ENCODE measurements around the gene ATAD1.
A peak's percentile ranks its signal among the peaks of the same experiment; 100 is the strongest.

ATAD1 gene

DNA sequence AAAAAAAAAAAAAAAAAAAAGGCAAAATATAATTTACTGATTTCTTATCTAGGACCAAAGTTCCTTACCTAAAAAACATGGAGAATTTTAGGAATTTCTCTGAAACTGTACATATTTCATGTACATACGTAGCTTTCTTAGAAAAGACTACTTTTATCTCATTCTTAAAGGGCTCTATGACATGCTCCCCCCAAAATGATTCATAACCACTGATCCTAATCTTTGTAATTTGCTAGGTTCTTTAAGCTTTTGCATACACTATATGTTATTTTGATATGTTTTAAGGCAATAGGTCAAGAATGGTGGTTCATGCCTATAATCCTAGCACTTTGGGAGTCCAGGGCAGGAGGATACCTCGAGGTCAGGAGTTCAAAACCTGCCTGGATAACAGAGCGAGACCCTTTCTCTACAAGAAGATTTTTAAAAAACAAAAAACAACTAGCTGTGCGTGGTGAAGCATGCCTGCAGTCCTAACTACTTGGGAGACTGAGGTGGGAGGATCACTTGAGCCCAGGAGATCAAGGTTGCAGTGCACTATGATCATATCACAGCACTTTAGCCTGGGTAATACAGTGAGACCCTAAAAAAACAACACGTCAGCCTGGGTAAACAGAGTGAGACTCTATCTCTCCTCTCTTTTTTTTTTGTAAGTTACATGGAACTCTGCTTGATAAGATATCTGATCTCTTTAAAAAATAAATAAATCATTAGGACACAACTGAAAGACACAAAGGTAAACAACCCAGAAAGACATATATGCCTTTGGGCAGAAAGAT, 54.8 kb downstream of the ATAD1 start:
- H3K36me3 ChIP-seq (ENCODE audit: control insufficient read depth, insufficient read depth, low read length, severe bottlenecking) = peaks cover 45% of the 10 kb centered on the region
- H3K9ac ChIP-seq (ENCODE audit: low read length) = no peak overlapping the region
- H3K9me3 ChIP-seq (ENCODE audit: control insufficient read depth, low read length) = no peaks in the 10 kb centered on the region
- DNase-seq (ENCODE audit: low read depth) = no peak
- peaks cover 10% of the 10 kb centered on the region for H3K4me1 ChIP-seq (ENCODE audit: control insufficient read depth, insufficient read depth, low read length)
- no peak overlapping the region for H3K4me3 ChIP-seq (ENCODE audit: low read length)
- H3K27me3 ChIP-seq (replicated peaks; ENCODE audit: control insufficient read depth, insufficient read depth, low read length) = no peaks in the 10 kb centered on the region

GRCh38 chr10:87761892-87762291, 56.1 kb downstream of the ATAD1 start:
- no peak overlapping the region for H3K9ac ChIP-seq (ENCODE audit: low read length)
- peak; percentile 60 for DNase-seq (ENCODE audit: low read depth)
- no peaks in the 10 kb centered on the region for H3K9me3 ChIP-seq (ENCODE audit: control insufficient read depth, low read length)
- H3K36me3 ChIP-seq (ENCODE audit: control insufficient read depth, insufficient read depth, low read length, severe bottlenecking) = peaks cover 35% of the 10 kb centered on the region
- H3K4me1 ChIP-seq (ENCODE audit: control insufficient read depth, insufficient read depth, low read length) = peaks cover 10% of the 10 kb centered on the region
- H3K4me3 ChIP-seq (ENCODE audit: low read length) = no peak overlapping the region
- H3K27me3 ChIP-seq (replicated peaks; ENCODE audit: control insufficient read depth, insufficient read depth, low read length) = no peaks in the 10 kb centered on the region

GRCh38 chr10:87761153-87761552, 56.9 kb downstream of the ATAD1 start:
- no peak overlapping the region for H3K9ac ChIP-seq (ENCODE audit: low read length)
- peaks cover 35% of the 10 kb centered on the region for H3K36me3 ChIP-seq (ENCODE audit: control insufficient read depth, insufficient read depth, low read length, severe bottlenecking)
- H3K27me3 ChIP-seq (replicated peaks; ENCODE audit: control insufficient read depth, insufficient read depth, low read length) = no peaks in the 10 kb centered on the region
- H3K4me1 ChIP-seq (ENCODE audit: control insufficient read depth, insufficient read depth, low read length) = peaks cover 10% of the 10 kb centered on the region
- no peak overlapping the region for H3K4me3 ChIP-seq (ENCODE audit: low read length)
- DNase-seq (ENCODE audit: low read depth) = peak; percentile 9
- H3K9me3 ChIP-seq (ENCODE audit: control insufficient read depth, low read length) = no peaks in the 10 kb centered on the region

- Histone ChIP-seq H3K27me3 (replicated peaks; ENCODE audit: control insufficient read depth, insufficient read depth, low read length) (no peaks in the 10 kb centered on the region), H3K4me1 (ENCODE audit: control insufficient read depth, insufficient read depth, low read length) (peaks cover 10% of the 10 kb centered on the region), H3K9ac (ENCODE audit: low read length) (no peak overlapping the region), H3K4me3 (ENCODE audit: low read length) (no peak overlapping the region), H3K36me3 (ENCODE audit: control insufficient read depth, insufficient read depth, low read length, severe bottlenecking) (peaks cover 36% of the 10 kb centered on the region), H3K9me3 (ENCODE audit: control insufficient read depth, low read length) (no peaks in the 10 kb centered on the region)
- peak; percentile 19 for DNase-seq (ENCODE audit: low read depth)
Observed at GRCh38 chr10:87760195-87760905, 57.7 kb downstream of the ATAD1 start.

GRCh38 chr10:87759551-87759950, 58.5 kb downstream of the ATAD1 start:
- Histone ChIP-seq H3K9me3 (ENCODE audit: control insufficient read depth, low read length) (no peaks in the 10 kb centered on the region), H3K4me1 (ENCODE audit: control insufficient read depth, insufficient read depth, low read length) (peaks cover 10% of the 10 kb centered on the region), H3K4me3 (ENCODE audit: low read length) (no peak overlapping the region), H3K27me3 (replicated peaks; ENCODE audit: control insufficient read depth, insufficient read depth, low read length) (no peaks in the 10 kb centered on the region), H3K36me3 (ENCODE audit: control insufficient read depth, insufficient read depth, low read length, severe bottlenecking) (peaks cover 37% of the 10 kb centered on the region), H3K9ac (ENCODE audit: low read length) (no peak overlapping the region)
- no peak for DNase-seq (ENCODE audit: low read depth)

DNA sequence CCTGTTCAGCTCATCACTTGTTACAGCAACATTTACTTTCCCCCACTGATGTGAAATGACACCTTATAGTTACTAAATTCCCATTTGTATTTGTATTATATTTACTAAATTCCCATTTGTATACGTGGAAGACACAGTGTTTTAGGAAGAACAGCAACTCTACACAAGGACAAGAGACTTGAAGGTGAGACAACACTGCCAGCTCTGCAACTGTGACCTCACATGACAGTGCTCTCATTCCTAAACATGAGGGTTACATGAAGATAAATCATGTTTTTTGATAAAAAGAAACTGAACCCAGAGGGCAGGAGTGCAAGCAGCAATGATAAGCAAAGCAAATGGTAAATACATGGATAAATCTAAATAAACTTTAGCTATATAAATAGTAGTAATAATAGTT, 60.3 kb downstream of the ATAD1 start:
- H3K36me3 ChIP-seq (ENCODE audit: control insufficient read depth, insufficient read depth, low read length, severe bottlenecking) = peaks cover 38% of the 10 kb centered on the region
- H3K4me3 ChIP-seq (ENCODE audit: low read length) = no peak overlapping the region
- DNase-seq (ENCODE audit: low read depth) = no peak
- peaks cover 10% of the 10 kb centered on the region for H3K4me1 ChIP-seq (ENCODE audit: control insufficient read depth, insufficient read depth, low read length)
- H3K9me3 ChIP-seq (ENCODE audit: control insufficient read depth, low read length) = no peaks in the 10 kb centered on the region
- no peak overlapping the region for H3K9ac ChIP-seq (ENCODE audit: low read length)
- no peaks in the 10 kb centered on the region for H3K27me3 ChIP-seq (replicated peaks; ENCODE audit: control insufficient read depth, insufficient read depth, low read length)

GRCh38 chr10:87753995-87754866, 63.8 kb downstream of the ATAD1 start:
- Histone ChIP-seq H3K36me3 (ENCODE audit: control insufficient read depth, insufficient read depth, low read length, severe bottlenecking) (peaks cover 28% of the 10 kb centered on the region), H3K9me3 (ENCODE audit: control insufficient read depth, low read length) (no peaks in the 10 kb centered on the region), H3K27me3 (replicated peaks; ENCODE audit: control insufficient read depth, insufficient read depth, low read length) (no peaks in the 10 kb centered on the region), H3K4me3 (ENCODE audit: low read length) (no peak overlapping the region), H3K4me1 (ENCODE audit: control insufficient read depth, insufficient read depth, low read length) (peaks cover 14% of the 10 kb centered on the region), H3K9ac (ENCODE audit: low read length) (no peak overlapping the region)
- no peak for DNase-seq (ENCODE audit: low read depth)

DNA sequence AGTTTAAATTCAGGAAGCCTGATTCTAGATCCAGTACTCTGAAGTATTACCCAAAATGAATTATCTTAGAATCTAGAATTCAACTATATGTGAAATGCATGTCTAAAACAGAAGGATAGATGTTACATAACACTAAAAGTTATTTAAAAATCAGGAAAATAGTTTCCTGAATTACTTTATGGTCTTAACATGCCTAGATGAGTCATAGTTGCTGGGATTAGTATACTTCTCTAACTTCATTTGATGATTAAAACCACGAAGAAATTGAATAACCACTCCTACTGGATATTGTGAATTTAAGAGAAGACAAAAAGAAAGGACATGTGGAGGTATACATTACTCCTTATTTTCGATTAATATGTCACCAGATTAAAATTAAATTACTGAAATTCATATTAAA, 65.5 kb downstream of the ATAD1 start:
- Histone ChIP-seq H3K9me3 (ENCODE audit: control insufficient read depth, low read length) (no peaks in the 10 kb centered on the region), H3K4me3 (ENCODE audit: low read length) (no peak overlapping the region), H3K27me3 (replicated peaks; ENCODE audit: control insufficient read depth, insufficient read depth, low read length) (no peaks in the 10 kb centered on the region), H3K36me3 (ENCODE audit: control insufficient read depth, insufficient read depth, low read length, severe bottlenecking) (peaks cover 31% of the 10 kb centered on the region), H3K9ac (ENCODE audit: low read length) (no peak overlapping the region), H3K4me1 (ENCODE audit: control insufficient read depth, insufficient read depth, low read length) (peaks cover 14% of the 10 kb centered on the region)
- peak; percentile 55 for DNase-seq (ENCODE audit: low read depth)

DNA sequence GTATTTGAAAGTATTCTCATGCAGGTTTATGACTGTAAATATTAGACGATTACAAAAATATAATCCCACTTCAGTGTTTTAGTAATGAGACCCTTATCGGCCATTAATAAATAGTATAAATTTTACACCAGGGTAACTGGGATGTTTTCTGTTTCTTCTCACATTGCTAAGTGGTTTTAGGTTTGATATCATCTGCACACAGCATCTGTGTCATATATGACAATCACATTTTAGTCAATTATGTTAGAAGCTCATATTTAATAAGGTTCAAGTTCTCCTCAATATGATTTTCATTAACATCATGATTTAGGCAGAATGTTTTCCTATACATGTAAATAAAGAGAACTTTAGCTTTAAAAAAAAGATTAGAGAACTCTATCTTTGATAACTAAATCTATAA, 66.8 kb downstream of the ATAD1 start:
- Histone ChIP-seq H3K9me3 (ENCODE audit: control insufficient read depth, low read length) (no peaks in the 10 kb centered on the region), H3K36me3 (ENCODE audit: control insufficient read depth, insufficient read depth, low read length, severe bottlenecking) (peaks cover 29% of the 10 kb centered on the region), H3K9ac (ENCODE audit: low read length) (no peak overlapping the region)

DNA sequence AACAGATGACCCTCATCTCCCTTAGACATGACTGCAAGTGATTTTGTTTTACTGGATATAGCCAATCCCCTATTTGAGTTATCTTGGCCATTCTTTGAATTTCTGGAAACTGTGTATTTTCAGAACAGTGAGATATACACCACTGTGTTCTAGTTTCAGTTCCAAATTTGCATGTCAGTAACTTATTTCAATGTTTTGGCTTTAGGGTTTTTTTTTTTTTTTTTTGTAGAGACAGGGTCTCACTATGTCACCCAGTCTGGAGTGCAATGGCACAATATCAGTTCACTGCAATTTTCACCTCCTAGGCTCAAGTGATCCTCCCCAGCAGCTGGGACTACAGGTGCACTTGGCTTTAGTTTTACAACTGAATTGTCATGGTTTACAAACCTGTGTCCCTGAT, 67.2 kb downstream of the ATAD1 start:
- H3K9me3 ChIP-seq (ENCODE audit: control insufficient read depth, low read length) = no peaks in the 10 kb centered on the region
- DNase-seq (ENCODE audit: low read depth) = no peak
- H3K9ac ChIP-seq (ENCODE audit: low read length) = no peak overlapping the region
- H3K36me3 ChIP-seq (ENCODE audit: control insufficient read depth, insufficient read depth, low read length, severe bottlenecking) = peaks cover 29% of the 10 kb centered on the region
- H3K4me3 ChIP-seq (ENCODE audit: low read length) = no peak overlapping the region
- H3K27me3 ChIP-seq (replicated peaks; ENCODE audit: control insufficient read depth, insufficient read depth, low read length) = no peaks in the 10 kb centered on the region
- H3K4me1 ChIP-seq (ENCODE audit: control insufficient read depth, insufficient read depth, low read length) = peaks cover 14% of the 10 kb centered on the region

More for the DNA sequence above, 66.8 kb downstream of the ATAD1 start:
- no peak for DNase-seq (ENCODE audit: low read depth)
- no peaks in the 10 kb centered on the region for H3K27me3 ChIP-seq (replicated peaks; ENCODE audit: control insufficient read depth, insufficient read depth, low read length)
- peaks cover 14% of the 10 kb centered on the region for H3K4me1 ChIP-seq (ENCODE audit: control insufficient read depth, insufficient read depth, low read length)
- no peak overlapping the region for H3K4me3 ChIP-seq (ENCODE audit: low read length)
